PFSK-1 (cell line): ENCODE measurements around the gene GARIN6.

Source experiments
- FOXP2 ChIP-seq: optimal IDR thresholded peaks from 2 replicates; pipeline ENCODE3; 2011; ENCODE audit warnings: borderline replicate concordance, control low read depth, inconsistent platforms; ENCODE audit not compliant: insufficient read depth; ENCODE audit errors: extremely low read length, extremely low read depth
- POLR2AphosphoS5 ChIP-seq: IDR thresholded peaks from 2 replicates; pipeline ENCODE4 v1.6.1; 2012; ENCODE audit warnings: low read depth, mild to moderate bottlenecking, control low read depth, low read length, moderate library complexity
- REST ChIP-seq, 2 experiments: IDR thresholded peaks; 2 replicates each; pipeline versions ENCODE4 v1.6.1 to v1.8.0; 2011 to 2012; ENCODE audit warnings: low read depth in 2 of 2, low read length in 2 of 2, control low read depth in 1 of 2, inconsistent platforms in 1 of 2, mild to moderate bottlenecking in 1 of 2, moderate library complexity in 1 of 2; ENCODE audit not compliant: insufficient read depth in 1 of 2
- SIN3A ChIP-seq: IDR thresholded peaks from 2 replicates; pipeline ENCODE4 v1.6.1; 2012; ENCODE audit warnings: mild to moderate bottlenecking, low read length, moderate library complexity, borderline replicate concordance; ENCODE audit not compliant: insufficient read depth
- TAF1 ChIP-seq: IDR thresholded peaks from 2 replicates; pipeline ENCODE4 v1.6.1; 2012; ENCODE audit warnings: low read length, control low read depth, borderline replicate concordance; ENCODE audit not compliant: insufficient read depth

The GARIN6 gene

DNA sequence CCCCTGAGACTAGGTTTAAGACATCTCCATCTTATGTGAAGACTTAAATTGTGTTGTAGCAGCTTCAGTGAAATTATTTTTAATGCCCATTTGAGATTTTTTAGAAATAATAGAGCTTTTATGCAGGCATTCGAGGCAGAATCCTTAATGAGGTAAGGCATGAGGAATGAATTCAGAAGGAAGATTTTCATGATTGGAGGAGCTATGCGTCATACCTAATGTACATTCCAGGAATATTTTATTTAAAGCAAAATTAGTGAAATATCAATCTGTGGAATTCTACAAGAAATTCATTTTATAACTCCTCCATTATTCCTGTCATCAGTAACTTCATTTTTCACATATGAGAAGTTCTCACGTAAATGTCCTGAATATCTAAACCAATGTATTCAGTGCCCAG is 36.0 kb upstream of the GARIN6 start:
- TF ChIP-seq POLR2AphosphoS5 (no peak), TAF1 (no peak), FOXP2 (no peak), SIN3A (no peak), REST (IDR thresholded peaks at IDR 0.05; ENCODE audit: insufficient read depth in 1 of 2, low read depth in 2 of 2, low read length in 2 of 2) (no peak)

DNA sequence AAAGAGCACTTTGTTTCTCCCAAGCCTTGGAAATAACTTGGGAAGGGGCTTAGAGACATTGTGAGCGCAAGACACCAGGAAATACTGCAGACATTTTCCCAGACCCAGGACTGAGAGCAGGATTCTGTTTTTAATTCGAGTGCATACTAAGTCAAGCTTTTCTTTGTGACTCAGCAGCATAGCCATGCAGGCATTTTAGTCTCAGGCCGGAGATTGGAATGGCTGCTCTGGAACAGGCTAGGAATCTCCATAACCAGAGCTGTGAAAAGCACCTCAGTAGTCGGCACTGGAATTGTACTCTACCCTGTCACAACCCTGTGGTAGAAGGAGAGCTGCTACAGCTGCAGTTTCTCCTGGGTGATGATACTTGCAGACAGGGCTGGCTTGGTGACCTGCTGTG is 28.9 kb upstream of the GARIN6 start:
- TF ChIP-seq REST (IDR thresholded peaks at IDR 0.05; ENCODE audit: insufficient read depth in 1 of 2, low read depth in 2 of 2, low read length in 2 of 2) (no peak), SIN3A (no peak), FOXP2 (no peak), POLR2AphosphoS5 (no peak), TAF1 (no peak)

- TF ChIP-seq POLR2AphosphoS5 (no peak), SIN3A (no peak), TAF1 (no peak), FOXP2 (no peak), REST (IDR thresholded peaks at IDR 0.05; ENCODE audit: insufficient read depth in 1 of 2, low read depth in 2 of 2, low read length in 2 of 2) (no peak)
Measured at GRCh38 chr12:99619389-99620158, 28.0 kb upstream of the GARIN6 start.

GRCh38 chr12:99620159-99620479 is 27.4 kb upstream of the GARIN6 start:
- no peak for TF ChIP-seq TAF1
- no peak for TF ChIP-seq SIN3A
- TF ChIP-seq FOXP2, result no peak
- no peak for TF ChIP-seq REST (IDR thresholded peaks at IDR 0.05; ENCODE audit: insufficient read depth in 1 of 2, low read depth in 2 of 2, low read length in 2 of 2)
- no peak for TF ChIP-seq POLR2AphosphoS5
